A673 (cell line): Measurements from ENCODE around the gene SPOCD1.

Experiments
- CTCF ChIP-seq: fragments of 300-800, 200-600 bp; sonication (generic); conservative IDR thresholded peaks from 2 replicates; pipeline ENCODE4 v1.5.1; 2017; ENCODE audit warnings: low read depth, mild to moderate bottlenecking, antibody characterized with exemption, low read length, moderate library complexity, mixed read lengths
- EZH2 ChIP-seq: fragments of 200-600 bp; sonication (generic); IDR thresholded peaks from 2 replicates; pipeline ENCODE4 v1.6.1; 2017; ENCODE audit warnings: borderline replicate concordance, low read depth, mild to moderate bottlenecking, mixed read lengths, antibody characterized with exemption, low read length; ENCODE audit not compliant: poor library complexity, severe bottlenecking

GRCh38 chr1:31815752-31816500 lies at the start of gene SPOCD1:
- TF ChIP-seq EZH2, result no peak
- TF ChIP-seq CTCF, result peak; percentile 95
